Measurements from ENCODE around the gene IL1RAPL2. TPM values are rescaled to one million over a fixed set of nuclear protein-coding genes. Genes with fewer than 3 reads are reported as not detected.

The IL1RAPL2 gene
- total and polyA plus RNA-seq, 10 of the 15 experiments (the other 5 are each of a cell fraction or from before 2014, with no cell fraction given): 0.19 TPM; not detected in 9

DNA sequence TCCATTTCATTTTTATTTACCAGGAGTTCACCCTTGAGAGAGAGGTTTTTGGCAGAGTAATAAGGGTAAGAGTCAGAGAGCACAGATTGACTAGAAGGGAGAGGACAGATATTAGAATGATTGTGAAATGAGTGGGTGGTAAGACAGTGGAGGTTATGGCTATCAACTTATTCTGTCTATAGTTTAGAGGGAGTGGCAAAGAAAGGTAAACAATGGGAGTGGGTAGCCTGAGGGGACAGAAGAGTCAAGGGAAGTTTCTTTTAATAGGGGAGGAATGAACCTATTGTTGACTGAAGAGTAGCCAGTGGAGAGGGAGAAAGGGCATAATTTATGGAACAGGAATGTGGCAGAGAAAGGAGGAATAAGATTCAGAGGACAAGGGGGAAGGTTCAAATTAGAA lies 1069.8 kb downstream of the IL1RAPL2 start (continued):
- TF ChIP-seq DPF2 (IDR thresholded peaks at IDR 0.05) (no peak), ZSCAN29 (IDR thresholded peaks at IDR 0.05) (no peak), TBL1XR1 (IDR thresholded peaks at IDR 0.05; ENCODE audit: low read depth, low read length) (no peak), FOXK2 (IDR thresholded peaks at IDR 0.05) (no peak), SIN3A (IDR thresholded peaks at IDR 0.05; ENCODE audit: low read depth, low read length) (no peak), SMAD5 (IDR thresholded peaks at IDR 0.05; ENCODE audit: low read depth) (no peak), KDM1A (IDR thresholded peaks at IDR 0.05; ENCODE audit: borderline replicate concordance) (no peak)

DNA sequence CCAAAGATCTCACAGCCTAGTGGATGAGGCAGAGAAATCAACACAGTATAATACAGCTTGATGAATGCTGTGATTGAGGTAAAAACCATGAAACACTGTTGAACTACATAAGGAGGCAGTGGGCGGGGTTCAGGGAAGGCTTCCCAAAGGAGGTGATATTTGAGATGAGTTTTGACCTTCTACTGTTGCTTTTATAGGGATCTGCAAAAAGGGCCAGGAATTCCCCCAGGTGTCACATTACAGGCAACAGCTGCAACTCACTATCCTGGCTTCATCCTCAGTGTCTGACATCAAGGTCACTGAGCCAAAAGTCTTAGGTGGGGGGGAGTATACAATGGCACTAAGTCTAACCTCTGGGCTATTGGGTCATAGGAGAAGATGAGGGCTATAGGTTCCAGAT lies 1070.7 kb downstream of the IL1RAPL2 start:
- ChIA-PET SMC1A (ENCODE audit: uncharacterized antibody, unreplicated experiment) (no interaction called here), RAD21 (ENCODE audit: unreplicated experiment) (no interaction called here), CTCF (no interaction called here), POLR2A (no interaction called here)
- no peaks in the 10 kb centered on the region for H3K36me3 ChIP-seq (ENCODE audit: control insufficient read depth in 2 of 2, insufficient read depth in 2 of 2, low read length in 1 of 2)
- H3K27me3 ChIP-seq (replicated peaks in 1 of 2; ENCODE audit: control insufficient read depth in 2 of 2, insufficient read depth in 2 of 2, low read length in 1 of 2): no peaks in the 10 kb centered on the region
- H3K4me2 ChIP-seq (ENCODE audit: control insufficient read depth, insufficient read depth): no peak overlapping the region
- FAIRE-seq (no peak), ATAC-seq (no peak), DNase-seq (ENCODE audit: low read depth, low spot score) (no peak)
- 0% methylated on average over 1 of the region's 1 CpG for WGBS (ENCODE audit: insufficient coverage, insufficient replicate concordance, low lambda C conversion rate, missing lambda C conversion rate)
- in situ Hi-C loops (cut with MboI): no loop called here
- no peaks in the 10 kb centered on the region for H3K79me2 ChIP-seq (ENCODE audit: control insufficient read depth, insufficient read depth, low read length)
- H3K4me1 ChIP-seq (ENCODE audit: control insufficient read depth, insufficient read depth, low read length): no peaks in the 10 kb centered on the region
- no peaks in the 10 kb centered on the region for H4K20me1 ChIP-seq (ENCODE audit: control insufficient read depth, insufficient read depth)
- H2AFZ ChIP-seq (ENCODE audit: control insufficient read depth, low read depth, low read length): no peak overlapping the region
- H3K9me3 ChIP-seq (replicated peaks; ENCODE audit: control insufficient read depth, insufficient read depth, low read length): no peaks in the 10 kb centered on the region
- no TSS peak for BruUV-seq (replicated peaks)
- no peak overlapping the region for H3K4me3 ChIP-seq
- H3K9ac ChIP-seq (ENCODE audit: control insufficient read depth, insufficient read depth, low read length): no peak overlapping the region
- intact Hi-C loops (cut with micrococcal nuclease; ENCODE audit: unreplicated experiment): no loop called here
- no peak overlapping the region for H3K27ac ChIP-seq (ENCODE audit: control insufficient read depth, insufficient read depth)
- no peak for TF ChIP-seq NR2F1 (conservative IDR thresholded peaks at IDR 0.05)
- no peak for TF ChIP-seq HCFC1 (IDR thresholded peaks at IDR 0.05; ENCODE audit: low read length)
- TF ChIP-seq, protein P1, sequence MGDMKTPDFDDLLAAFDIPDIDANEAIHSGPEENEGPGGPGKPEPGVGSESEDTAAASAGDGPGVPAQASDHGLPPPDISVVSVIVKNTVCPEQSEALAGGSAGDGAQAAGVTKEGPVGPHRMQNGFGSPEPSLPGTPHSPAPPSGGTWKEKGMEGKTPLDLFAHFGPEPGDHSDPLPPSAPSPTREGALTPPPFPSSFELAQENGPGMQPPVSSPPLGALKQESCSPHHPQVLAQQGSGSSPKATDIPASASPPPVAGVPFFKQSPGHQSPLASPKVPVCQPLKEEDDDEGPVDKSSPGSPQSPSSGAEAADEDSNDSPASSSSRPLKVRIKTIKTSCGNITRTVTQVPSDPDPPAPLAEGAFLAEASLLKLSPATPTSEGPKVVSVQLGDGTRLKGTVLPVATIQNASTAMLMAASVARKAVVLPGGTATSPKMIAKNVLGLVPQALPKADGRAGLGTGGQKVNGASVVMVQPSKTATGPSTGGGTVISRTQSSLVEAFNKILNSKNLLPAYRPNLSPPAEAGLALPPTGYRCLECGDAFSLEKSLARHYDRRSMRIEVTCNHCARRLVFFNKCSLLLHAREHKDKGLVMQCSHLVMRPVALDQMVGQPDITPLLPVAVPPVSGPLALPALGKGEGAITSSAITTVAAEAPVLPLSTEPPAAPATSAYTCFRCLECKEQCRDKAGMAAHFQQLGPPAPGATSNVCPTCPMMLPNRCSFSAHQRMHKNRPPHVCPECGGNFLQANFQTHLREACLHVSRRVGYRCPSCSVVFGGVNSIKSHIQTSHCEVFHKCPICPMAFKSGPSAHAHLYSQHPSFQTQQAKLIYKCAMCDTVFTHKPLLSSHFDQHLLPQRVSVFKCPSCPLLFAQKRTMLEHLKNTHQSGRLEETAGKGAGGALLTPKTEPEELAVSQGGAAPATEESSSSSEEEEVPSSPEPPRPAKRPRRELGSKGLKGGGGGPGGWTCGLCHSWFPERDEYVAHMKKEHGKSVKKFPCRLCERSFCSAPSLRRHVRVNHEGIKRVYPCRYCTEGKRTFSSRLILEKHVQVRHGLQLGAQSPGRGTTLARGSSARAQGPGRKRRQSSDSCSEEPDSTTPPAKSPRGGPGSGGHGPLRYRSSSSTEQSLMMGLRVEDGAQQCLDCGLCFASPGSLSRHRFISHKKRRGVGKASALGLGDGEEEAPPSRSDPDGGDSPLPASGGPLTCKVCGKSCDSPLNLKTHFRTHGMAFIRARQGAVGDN (IDR thresholded peaks at IDR 0.05): no peak
- TF ChIP-seq CHD1 (IDR thresholded peaks at IDR 0.05; ENCODE audit: low read depth, low read length): no peak
- TF ChIP-seq TCF7 (IDR thresholded peaks at IDR 0.05; ENCODE audit: borderline replicate concordance): no peak
- no peak for TF ChIP-seq POLR2A (IDR thresholded peaks at IDR 0.05; ENCODE audit: low read depth, low read length)
- TF ChIP-seq, protein P2, sequence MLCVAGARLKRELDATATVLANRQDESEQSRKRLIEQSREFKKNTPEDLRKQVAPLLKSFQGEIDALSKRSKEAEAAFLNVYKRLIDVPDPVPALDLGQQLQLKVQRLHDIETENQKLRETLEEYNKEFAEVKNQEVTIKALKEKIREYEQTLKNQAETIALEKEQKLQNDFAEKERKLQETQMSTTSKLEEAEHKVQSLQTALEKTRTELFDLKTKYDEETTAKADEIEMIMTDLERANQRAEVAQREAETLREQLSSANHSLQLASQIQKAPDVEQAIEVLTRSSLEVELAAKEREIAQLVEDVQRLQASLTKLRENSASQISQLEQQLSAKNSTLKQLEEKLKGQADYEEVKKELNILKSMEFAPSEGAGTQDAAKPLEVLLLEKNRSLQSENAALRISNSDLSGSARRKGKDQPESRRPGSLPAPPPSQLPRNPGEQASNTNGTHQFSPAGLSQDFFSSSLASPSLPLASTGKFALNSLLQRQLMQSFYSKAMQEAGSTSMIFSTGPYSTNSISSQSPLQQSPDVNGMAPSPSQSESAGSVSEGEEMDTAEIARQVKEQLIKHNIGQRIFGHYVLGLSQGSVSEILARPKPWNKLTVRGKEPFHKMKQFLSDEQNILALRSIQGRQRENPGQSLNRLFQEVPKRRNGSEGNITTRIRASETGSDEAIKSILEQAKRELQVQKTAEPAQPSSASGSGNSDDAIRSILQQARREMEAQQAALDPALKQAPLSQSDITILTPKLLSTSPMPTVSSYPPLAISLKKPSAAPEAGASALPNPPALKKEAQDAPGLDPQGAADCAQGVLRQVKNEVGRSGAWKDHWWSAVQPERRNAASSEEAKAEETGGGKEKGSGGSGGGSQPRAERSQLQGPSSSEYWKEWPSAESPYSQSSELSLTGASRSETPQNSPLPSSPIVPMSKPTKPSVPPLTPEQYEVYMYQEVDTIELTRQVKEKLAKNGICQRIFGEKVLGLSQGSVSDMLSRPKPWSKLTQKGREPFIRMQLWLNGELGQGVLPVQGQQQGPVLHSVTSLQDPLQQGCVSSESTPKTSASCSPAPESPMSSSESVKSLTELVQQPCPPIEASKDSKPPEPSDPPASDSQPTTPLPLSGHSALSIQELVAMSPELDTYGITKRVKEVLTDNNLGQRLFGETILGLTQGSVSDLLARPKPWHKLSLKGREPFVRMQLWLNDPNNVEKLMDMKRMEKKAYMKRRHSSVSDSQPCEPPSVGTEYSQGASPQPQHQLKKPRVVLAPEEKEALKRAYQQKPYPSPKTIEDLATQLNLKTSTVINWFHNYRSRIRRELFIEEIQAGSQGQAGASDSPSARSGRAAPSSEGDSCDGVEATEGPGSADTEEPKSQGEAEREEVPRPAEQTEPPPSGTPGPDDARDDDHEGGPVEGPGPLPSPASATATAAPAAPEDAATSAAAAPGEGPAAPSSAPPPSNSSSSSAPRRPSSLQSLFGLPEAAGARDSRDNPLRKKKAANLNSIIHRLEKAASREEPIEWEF (IDR thresholded peaks at IDR 0.05; ENCODE audit: insufficient replicate concordance, low read depth, low read length): no peak
- TF ChIP-seq BCL11A (IDR thresholded peaks at IDR 0.05; ENCODE audit: low read depth, low read length): no peak
- no peak for TF ChIP-seq MEF2A (IDR thresholded peaks at IDR 0.05; ENCODE audit: insufficient read depth, low read depth, low read length)
- no peak for TF ChIP-seq ETV6 (conservative IDR thresholded peaks at IDR 0.05 in 1 of 2, IDR thresholded peaks at IDR 0.05 in 1 of 2; ENCODE audit: borderline replicate concordance in 1 of 2, low read depth in 1 of 2)
